Transverse colon (tissue), 4 donors: ENCODE results near the gene HHIPL1. TPM values are rescaled to one million over a fixed set of nuclear protein-coding genes. Genes with fewer than 3 reads are reported as not detected.

Experiments used
- DNase-seq: peaks from one replicate; pipeline ENCODE4 v3.0.0-alpha.2; 2019
- H3K27ac ChIP-seq, 4 donors: fragments of 200-600 bp; sonication (generic); 2 replicates each; pipeline ENCODE4 v1.5.1; 2016 to 2018; ENCODE audit warnings: inconsistent platforms in 4 of 4
- H3K27me3 ChIP-seq: fragments of 200-600 bp; sonication (generic); 2 replicates; pipeline ENCODE4 v1.5.1; 2017; ENCODE audit warnings: inconsistent platforms
- H3K36me3 ChIP-seq, 4 donors: fragments of 200-600 bp; sonication (generic); 2 replicates each; pipeline ENCODE4 v1.5.1; 2017 to 2019; ENCODE audit warnings: inconsistent platforms in 4 of 4
- H3K4me1 ChIP-seq, 4 donors: fragments of 200-600 bp; sonication (generic); 2 replicates each; pipeline ENCODE4 v1.5.1; 2017 to 2020; ENCODE audit warnings: inconsistent platforms in 4 of 4
- H3K4me3 ChIP-seq, 4 donors: fragments of 200-600 bp; sonication (generic); 1 replicate in 1 of 4; 2 replicates in 3 of 4; pipeline versions ENCODE4 v1.5.1 to v1.6.1; 2017 to 2019; ENCODE audit warnings: inconsistent platforms in 4 of 4
- H3K9me3 ChIP-seq, 2 donors: fragments of 200-600 bp; sonication (generic); 2 replicates each; pipeline ENCODE4 v1.5.1; 2017 to 2019; ENCODE audit warnings: inconsistent platforms in 2 of 2
- CTCF ChIP-seq, 5 experiments: fragments of 200-600 bp in 3 of 5; fragments of 450-650 bp in 2 of 5; sonication (generic) in 3 of 5; IDR thresholded peaks; 1 replicate in 2 of 5; 2 replicates in 3 of 5; pipeline ENCODE4 v1.5.1; 2016 to 2017; ENCODE audit warnings: antibody characterized with exemption in 5 of 5, inconsistent platforms in 3 of 5, mild to moderate bottlenecking in 2 of 5, moderate library complexity in 1 of 5
- EP300 ChIP-seq: sonication (generic); formaldehyde crosslinking; IDR thresholded peaks from one replicate; pipeline ENCODE4 v1.6.1; 2017; ENCODE audit warnings: antibody characterized with exemption, low read depth
- POLR2A ChIP-seq: fragments of 450-650 bp; IDR thresholded peaks from one replicate; pipeline ENCODE4 v1.6.1; 2016; ENCODE audit warnings: antibody characterized with exemption, mild to moderate bottlenecking, moderate library complexity
- POLR2AphosphoS5 ChIP-seq, 3 donors: sonication (generic); formaldehyde crosslinking; IDR thresholded peaks; one replicate each; pipeline ENCODE4 v1.6.1; 2016; ENCODE audit warnings: antibody characterized with exemption in 3 of 3
- WGBS, 2 donors: methylation state at CpG; one replicate each; pipeline ENCODE4 v1.1.5; 2018; ENCODE audit warnings: low coverage in 1 of 2; 5-methylcytosine and 5-hydroxymethylcytosine counted together
- in situ Hi-C, 4 donors: fragments of 200-750 bp; cut with MboI; loops; one replicate each; pipeline versions ENCODE4 v1.15.0 to v1.15.1; 2017; ENCODE audit warnings: low sequenced_read_pairs in 3 of 4, low pct_ligation_motif_present in 1 of 4, low pct_unique_long_range_greater_than_20kb in 1 of 4
- intact Hi-C: fragments of 100-400 bp; cut with DNase I; formaldehyde crosslinking; loops from one replicate; pipeline ENCODE4 v1.15.1; 2023; ENCODE audit warnings: low total_unique reads
- total RNA-seq, 4 donors: library from RNA; depleted of rRNA; stranded (reverse); fragments of >200 nt; gene quantifications; one replicate each; pipeline ENCODE4 v1.1.0, GENCODE V29; 2016

Gene HHIPL1
- total RNA-seq, 4 donors from 2014 or later = 0.40 to 31.0 (median 0.87) TPM

- H3K27ac ChIP-seq = no peak overlapping the region
- no peak for TF ChIP-seq POLR2AphosphoS5 (IDR thresholded peaks at IDR 0.05)
- no peaks in the 10 kb centered on the region for H3K27me3 ChIP-seq
- intact Hi-C loops = no loop called here
- DNase-seq = no peak
- no peaks in the 10 kb centered on the region for H3K36me3 ChIP-seq
- in situ Hi-C loops = no loop called here
- 52% methylated on average over 5 of the region's 5 CpGs; no CpG with 5 or more reads in 1 of the 2 donors for WGBS, 2 donors
- no peaks in the 10 kb centered on the region for H3K4me1 ChIP-seq
- peaks cover 5 to 13% of the 10 kb centered on the region in 2 donors for H3K9me3 ChIP-seq
- no peak overlapping the region for H3K4me3 ChIP-seq
Measured at GRCh38 chr14:99698642-99699041, 53.7 kb downstream of the HHIPL1 start.

GRCh38 chr14:99699085-99699760, 54.3 kb downstream of the HHIPL1 start:
- 83 to 87% methylated on average over 3 to 12 of the region's 12 CpGs for WGBS, 2 donors
- H3K9me3 ChIP-seq = peaks cover 7 to 14% of the 10 kb centered on the region in 2 donors
- no peaks in the 10 kb centered on the region for H3K4me1 ChIP-seq
- in situ Hi-C loops (no loop called here), intact Hi-C loops (no loop called here)
- TF ChIP-seq POLR2A = no peak
- no peak for TF ChIP-seq EP300
- DNase-seq = no peak
- no peaks in the 10 kb centered on the region for H3K27me3 ChIP-seq
- H3K27ac ChIP-seq = no peak overlapping the region
- H3K36me3 ChIP-seq = no peaks in the 10 kb centered on the region
- H3K4me3 ChIP-seq = no peak overlapping the region

GRCh38 chr14:99699861-99700260, 54.9 kb downstream of the HHIPL1 start:
- Histone ChIP-seq H3K4me3 (no peak overlapping the region), H3K27me3 (no peaks in the 10 kb centered on the region), H3K27ac (no peak overlapping the region), H3K4me1 (no peaks in the 10 kb centered on the region), H3K36me3 (no peaks in the 10 kb centered on the region), H3K9me3 (peaks cover 7 to 14% of the 10 kb centered on the region in 2 donors)
- intact Hi-C loops = no loop called here
- no peak for DNase-seq
- TF ChIP-seq POLR2A = no peak
- TF ChIP-seq EP300 = no peak
- TF ChIP-seq CTCF (IDR thresholded peaks at IDR 0.05) = no peak
- TF ChIP-seq POLR2AphosphoS5 (IDR thresholded peaks at IDR 0.05) = no peak
- 93 to 100% methylated on average over 1 to 16 of the region's 16 CpGs for WGBS, 2 donors
- in situ Hi-C loops = no loop called here

- no peak for TF ChIP-seq POLR2A
- TF ChIP-seq POLR2AphosphoS5 (IDR thresholded peaks at IDR 0.05) = no peak
- no peak for TF ChIP-seq EP300
- no peak for TF ChIP-seq CTCF (IDR thresholded peaks at IDR 0.05)
- Histone ChIP-seq H3K4me3 (no peak overlapping the region), H3K27ac (no peak overlapping the region), H3K27me3 (no peaks in the 10 kb centered on the region), H3K4me1 (no peaks in the 10 kb centered on the region), H3K36me3 (no peaks in the 10 kb centered on the region), H3K9me3 (peaks cover 7 to 14% of the 10 kb centered on the region in 2 donors)
- WGBS, 2 donors = 64 to 89% methylated on average over 2 to 6 of the region's 6 CpGs
- intact Hi-C loops (no loop called here), in situ Hi-C loops (no loop called here)
- DNase-seq = no peak
Measured at GRCh38 chr14:99700379-99700778, 55.5 kb downstream of the HHIPL1 start.

GRCh38 chr14:99701260-99701659, 56.3 kb downstream of the HHIPL1 start:
- 86 to 94% methylated on average over 1 of the region's 1 CpG for WGBS, 2 donors
- in situ Hi-C loops (no loop called here), intact Hi-C loops (no loop called here)
- no peaks in the 10 kb centered on the region for H3K36me3 ChIP-seq
- DNase-seq = no peak
- H3K27ac ChIP-seq = no peak overlapping the region
- H3K27me3 ChIP-seq = no peaks in the 10 kb centered on the region
- TF ChIP-seq CTCF (IDR thresholded peaks at IDR 0.05) (no peak), EP300 (no peak), POLR2AphosphoS5 (IDR thresholded peaks at IDR 0.05) (no peak), POLR2A (no peak)
- H3K4me3 ChIP-seq = no peak overlapping the region
- no peaks in the 10 kb centered on the region for H3K4me1 ChIP-seq
- H3K9me3 ChIP-seq = peaks cover 7 to 14% of the 10 kb centered on the region in 2 donors
